HG03196 (cell line): ENCODE measurements around the gene COX7A2L.
"Not testable (repeated sequence)": the region's sequence is repeated elsewhere in the genome, so short reads cannot be mapped to it uniquely, and the experiment has no call there.

ENCODE experiments used
- ATAC-seq: cut with Tn5 transposase; IDR thresholded peaks from one replicate; pipeline ENCODE4 v1.9.1; 2021; ENCODE audit not compliant: unreplicated experiment

Gene COX7A2L

GRCh38 chr2:42368817-42369531, 8.0 kb upstream of the COX7A2L start:
- ATAC-seq, result no peak

DNA sequence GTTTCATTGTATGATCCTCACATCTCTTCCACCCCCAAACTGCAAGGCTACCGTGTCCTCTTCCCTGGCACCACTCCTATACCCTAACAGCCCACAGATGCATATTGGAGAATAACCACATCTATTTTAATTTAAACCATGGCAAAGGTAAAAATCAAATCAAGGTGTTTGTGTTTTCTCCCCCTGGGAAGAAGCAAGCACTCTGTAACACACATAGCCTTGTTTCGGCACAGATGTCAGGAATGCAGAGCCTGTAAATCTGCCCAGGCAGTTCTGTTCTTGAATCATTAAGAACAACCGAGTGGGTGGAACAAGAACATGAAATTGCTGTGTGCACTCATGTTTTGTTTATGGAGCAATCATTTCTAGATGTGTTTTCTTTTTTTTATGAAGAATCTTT, 6.8 kb upstream of the COX7A2L start:
- ATAC-seq, result no peak

- no peak for ATAC-seq
Observed at GRCh38 chr2:42366411-42366810, 5.4 kb upstream of the COX7A2L start.

GRCh38 chr2:42364658-42365057, 3.6 kb upstream of the COX7A2L start:
- ATAC-seq, result no peak

DNA sequence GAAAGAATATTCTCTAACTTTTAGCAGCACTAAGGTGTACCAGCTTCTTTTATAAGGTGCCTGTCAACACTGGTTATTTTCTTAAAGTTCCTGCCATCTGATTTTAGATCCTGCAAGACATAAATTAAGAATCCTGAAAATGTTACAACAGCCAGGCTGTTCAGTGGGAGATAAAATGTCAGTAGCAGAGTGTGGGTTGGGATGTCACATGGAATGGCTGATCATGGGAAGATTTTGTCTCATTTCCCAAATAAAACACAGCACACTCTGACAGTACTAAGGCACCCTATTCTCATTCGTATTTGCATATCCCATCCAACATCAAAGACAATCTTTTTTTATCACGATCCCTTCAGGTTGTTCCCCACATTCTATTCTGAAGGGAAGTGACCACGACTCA, 2.4 kb upstream of the COX7A2L start:
- no peak for ATAC-seq

DNA sequence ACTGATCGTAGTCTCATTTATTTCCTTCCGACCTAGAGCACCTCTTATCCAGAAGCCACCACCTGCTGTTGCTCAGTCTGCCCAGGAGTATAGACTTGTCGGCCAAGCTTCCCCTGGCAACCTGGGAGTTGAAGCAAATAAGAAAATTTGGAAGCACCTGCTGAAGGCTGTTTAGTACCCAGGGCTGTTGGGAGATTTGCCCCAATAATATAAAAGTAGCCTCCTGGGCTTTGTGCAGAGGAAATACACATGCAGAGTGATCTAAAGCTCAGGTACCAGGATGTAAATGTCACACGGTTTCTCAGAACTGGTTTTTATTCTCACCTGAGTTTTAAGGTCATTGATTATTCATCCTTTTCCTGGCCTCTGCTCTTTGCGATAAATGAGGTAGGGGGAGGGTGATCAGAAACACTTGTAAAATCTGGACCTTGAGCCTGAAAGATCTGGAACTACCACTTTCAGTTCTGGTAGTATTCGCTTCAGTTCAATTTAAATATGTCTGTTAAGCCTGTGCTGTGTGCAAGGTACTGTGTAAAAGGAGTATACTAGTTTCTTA, 789 bp upstream of the COX7A2L start:
- no peak for ATAC-seq

- no peak for ATAC-seq
Observed at GRCh38 chr2:42360493-42360889, 526 bp downstream of the COX7A2L start.

DNA sequence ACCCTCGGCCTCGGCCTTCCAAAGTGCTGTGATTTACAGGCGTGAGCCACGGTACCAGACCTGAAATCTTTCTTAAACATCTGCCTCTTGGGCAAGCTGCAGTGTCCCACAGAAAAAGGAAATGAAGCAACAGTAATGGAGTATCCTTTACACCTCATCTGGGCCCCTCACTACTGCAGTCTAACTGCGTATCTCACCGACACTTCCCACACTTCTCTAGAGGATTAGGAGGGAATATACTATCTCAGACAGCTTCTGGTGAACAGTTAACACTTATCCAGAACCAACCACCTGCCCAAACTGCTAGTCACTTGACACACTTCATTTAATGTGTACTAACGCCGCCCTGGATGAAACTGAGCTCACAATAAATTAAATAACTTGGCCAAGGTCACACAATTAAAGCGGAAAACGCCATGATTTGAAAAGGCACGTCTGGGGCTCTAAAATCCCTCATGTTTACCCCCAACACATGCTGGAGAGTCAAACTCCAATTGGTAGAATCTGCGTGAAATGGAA, 993 bp downstream of the COX7A2L start:
- ATAC-seq, result no peak

GRCh38 chr2:42359304-42359964, 1.6 kb downstream of the COX7A2L start:
- ATAC-seq, result no peak

GRCh38 chr2:42353792-42354429, 7.1 kb downstream of the COX7A2L start:
- ATAC-seq, result no peak

- ATAC-seq, result no peak
Observed at GRCh38 chr2:42351864-42352263, 9.2 kb downstream of the COX7A2L start.

GRCh38 chr2:42350434-42351063, 10.5 kb downstream of the COX7A2L start:
- no peak for ATAC-seq

- no peak for ATAC-seq
Observed at GRCh38 chr2:42348113-42348805, 12.8 kb downstream of the COX7A2L start.

DNA sequence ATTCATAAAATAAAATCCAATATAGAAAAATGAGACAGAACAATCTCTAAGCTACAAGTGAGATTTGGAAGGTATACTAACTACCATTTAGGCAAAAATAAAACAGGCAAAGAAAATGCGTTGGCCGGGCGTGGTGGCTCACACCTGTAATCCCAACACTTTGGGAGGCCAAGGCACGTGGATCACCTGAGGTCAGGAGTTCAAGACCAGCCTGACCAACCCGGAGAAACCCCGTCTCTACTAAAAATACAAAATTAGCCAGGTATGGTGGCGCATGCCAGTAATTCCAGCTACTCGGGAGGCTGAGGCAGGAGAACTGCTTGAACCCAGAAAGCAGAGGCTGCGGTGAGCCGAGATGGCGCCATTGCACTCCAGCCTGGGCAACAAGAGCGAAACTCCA, 13.5 kb downstream of the COX7A2L start:
- ATAC-seq, result not testable (repeated sequence)

DNA sequence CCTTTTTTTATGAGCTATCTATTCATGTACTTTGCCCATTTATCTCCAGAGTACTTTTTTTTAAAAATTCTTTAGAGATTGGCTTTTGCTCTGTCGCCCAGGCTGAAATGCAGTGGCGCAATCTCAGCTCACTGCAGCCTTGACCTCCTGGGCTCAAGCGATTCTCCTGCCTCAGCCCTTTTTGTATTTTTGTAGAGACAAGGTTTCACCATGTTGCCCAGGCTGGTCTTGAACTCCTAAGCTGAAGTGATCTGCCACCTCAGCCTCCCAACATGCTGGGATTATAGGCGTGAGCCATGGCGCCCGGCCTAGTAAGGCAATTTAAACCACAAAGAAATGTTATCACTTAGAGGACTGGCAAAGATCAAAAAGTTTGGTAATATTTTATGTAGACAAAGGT, 14.2 kb downstream of the COX7A2L start:
- not testable (repeated sequence) for ATAC-seq

- no peak for ATAC-seq
Observed at GRCh38 chr2:42345986-42346385, 15.0 kb downstream of the COX7A2L start.

GRCh38 chr2:42342795-42343241, 18.2 kb downstream of the COX7A2L start:
- ATAC-seq, result no peak

DNA sequence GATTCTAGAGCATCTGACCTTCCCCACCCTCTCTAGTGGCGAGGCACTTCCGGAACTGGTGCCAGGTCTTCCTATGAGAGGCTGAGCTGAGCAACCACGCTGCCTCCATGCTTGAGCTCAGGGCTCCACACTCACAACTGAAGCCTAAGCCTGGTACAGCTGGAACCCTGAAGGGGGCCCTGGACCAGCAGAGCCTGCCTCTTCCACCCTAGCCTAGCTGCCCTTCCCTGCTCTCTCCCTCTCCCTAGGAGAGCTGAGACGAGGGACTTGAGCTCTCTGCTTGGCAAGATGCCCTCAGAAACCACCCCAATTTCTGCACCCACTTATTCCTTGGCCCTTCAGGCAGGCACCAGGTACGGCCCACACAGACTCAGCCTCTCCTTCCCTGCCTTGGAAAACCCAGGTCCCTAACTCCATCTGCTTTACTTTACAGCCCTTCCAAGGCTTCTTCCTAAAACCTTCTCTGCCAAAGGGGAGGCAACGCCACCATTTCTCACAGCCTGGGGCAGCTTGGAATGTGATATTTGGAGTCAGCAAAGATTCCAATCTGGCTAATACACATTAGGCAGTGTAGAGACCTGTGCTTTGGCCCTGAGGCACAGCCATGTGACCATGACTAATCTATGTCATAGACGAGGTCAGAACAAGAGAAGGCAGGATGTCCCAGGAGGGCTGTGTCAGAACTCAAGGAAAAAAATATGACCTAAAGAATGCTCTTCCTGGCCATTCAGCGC, 18.8 kb downstream of the COX7A2L start:
- ATAC-seq, result no peak

DNA sequence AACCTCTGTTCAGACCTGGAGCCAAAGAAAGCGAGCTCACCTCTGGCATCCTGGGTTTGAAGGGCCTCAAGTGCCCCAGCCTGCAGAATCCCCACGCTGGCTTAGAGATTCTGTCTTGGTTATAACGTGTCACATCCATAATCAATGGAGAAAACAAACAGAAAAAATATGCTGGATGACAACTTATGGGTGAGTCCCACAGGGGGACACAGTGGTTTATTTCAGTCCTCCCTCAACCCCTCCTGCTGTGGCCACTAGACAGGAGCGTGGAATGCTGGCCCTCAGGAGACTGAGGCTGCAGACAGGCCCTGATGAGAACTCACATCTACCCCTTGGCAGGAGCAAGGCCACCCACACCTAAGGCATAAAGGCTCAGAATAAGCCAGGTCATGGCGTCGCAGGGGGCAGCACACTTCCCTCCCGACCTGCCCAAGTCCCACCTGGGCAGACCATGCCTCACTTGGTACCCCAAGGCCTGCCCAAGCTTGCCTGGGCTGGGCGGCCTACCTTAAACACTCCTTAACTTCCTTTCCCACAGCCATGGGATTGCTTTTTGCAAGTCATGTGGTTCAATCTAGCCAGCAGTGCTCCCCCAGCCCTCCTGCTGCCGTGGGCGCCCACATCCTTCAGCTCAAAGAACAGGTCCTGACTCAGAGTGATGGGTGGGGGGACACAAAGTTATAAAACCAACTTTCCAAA, 19.9 kb downstream of the COX7A2L start:
- ATAC-seq, result no peak
